DOHH2 (cell line): Measurements from ENCODE around the gene KCNIP1.

Experiments used
- EZH2phosphoT487 ChIP-seq: fragments of 200-600 bp; sonication (generic); IDR thresholded peaks from 2 replicates; pipeline ENCODE4 v1.6.1; 2017; ENCODE audit warnings: borderline replicate concordance, mild to moderate bottlenecking, antibody characterized with exemption, low read length, moderate library complexity, mixed read lengths
- TF ChIP-seq, protein P1 (sequence below): fragments of 200-600 bp; sonication (generic); IDR thresholded peaks from one replicate; pipeline ENCODE4 v1.5.1; 2014; ENCODE audit warnings: antibody characterized with exemption, mild to moderate bottlenecking, low read depth, low read length; ENCODE audit not compliant: poor library complexity, severe bottlenecking

DNA sequence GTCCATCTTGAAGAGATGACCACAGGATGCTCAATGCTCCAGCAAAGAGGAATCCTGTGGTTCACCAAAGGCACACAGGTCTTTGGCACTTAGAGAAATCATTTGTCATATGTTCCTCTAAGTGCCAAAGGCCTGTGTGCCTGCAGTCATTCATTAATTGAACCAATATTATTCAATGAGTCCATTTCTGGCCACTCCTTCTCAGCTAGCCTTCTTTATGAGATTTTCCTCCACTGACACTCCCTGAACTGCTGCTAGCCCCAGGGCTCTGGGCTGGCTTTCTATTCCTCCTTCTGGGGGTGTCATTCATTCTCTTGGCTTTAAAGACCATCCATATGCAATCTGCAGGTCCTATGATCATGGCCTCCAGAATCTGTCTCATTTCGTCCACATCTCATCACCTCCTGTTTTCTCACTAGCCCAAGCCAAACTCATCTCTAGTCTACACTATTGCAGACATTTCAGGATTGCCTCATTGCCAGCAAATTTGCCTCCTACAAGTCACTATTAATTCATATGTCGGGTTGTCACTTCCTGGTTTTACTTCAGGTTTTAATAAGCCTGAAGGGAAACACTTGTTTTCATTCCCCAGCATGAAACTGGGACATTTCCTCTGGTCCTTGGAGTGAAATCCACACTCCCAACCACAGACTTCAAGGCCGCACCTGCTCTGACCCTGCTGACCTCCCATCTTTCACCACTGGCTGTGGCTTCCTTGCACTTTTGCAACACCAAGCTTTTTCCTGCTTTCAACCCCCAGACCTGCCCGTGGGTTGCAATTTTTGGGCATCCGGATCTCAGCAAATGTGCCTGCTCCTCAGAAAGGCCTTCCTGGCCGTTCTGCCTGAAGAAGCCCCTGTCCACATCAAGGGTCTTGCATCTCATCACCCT is 35.1 kb downstream of the KCNIP1 start:
- no peak for TF ChIP-seq EZH2phosphoT487
- TF ChIP-seq, protein P1, sequence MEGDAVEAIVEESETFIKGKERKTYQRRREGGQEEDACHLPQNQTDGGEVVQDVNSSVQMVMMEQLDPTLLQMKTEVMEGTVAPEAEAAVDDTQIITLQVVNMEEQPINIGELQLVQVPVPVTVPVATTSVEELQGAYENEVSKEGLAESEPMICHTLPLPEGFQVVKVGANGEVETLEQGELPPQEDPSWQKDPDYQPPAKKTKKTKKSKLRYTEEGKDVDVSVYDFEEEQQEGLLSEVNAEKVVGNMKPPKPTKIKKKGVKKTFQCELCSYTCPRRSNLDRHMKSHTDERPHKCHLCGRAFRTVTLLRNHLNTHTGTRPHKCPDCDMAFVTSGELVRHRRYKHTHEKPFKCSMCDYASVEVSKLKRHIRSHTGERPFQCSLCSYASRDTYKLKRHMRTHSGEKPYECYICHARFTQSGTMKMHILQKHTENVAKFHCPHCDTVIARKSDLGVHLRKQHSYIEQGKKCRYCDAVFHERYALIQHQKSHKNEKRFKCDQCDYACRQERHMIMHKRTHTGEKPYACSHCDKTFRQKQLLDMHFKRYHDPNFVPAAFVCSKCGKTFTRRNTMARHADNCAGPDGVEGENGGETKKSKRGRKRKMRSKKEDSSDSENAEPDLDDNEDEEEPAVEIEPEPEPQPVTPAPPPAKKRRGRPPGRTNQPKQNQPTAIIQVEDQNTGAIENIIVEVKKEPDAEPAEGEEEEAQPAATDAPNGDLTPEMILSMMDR, result no peak
